Neural progenitor cell (in vitro differentiated cells): ENCODE measurements around the gene RNLS. TPM values are rescaled to one million over a fixed set of nuclear protein-coding genes. Genes with fewer than 3 reads are reported as not detected.

Experiments used
- DNase-seq: peaks from one replicate; pipeline ENCODE4 v3.0.0-alpha.2; 2016; ENCODE audit warnings: low spot score
- H2AFZ ChIP-seq: fragments of 200-600 bp; sonication (generic); replicated peaks from 2 replicates; pipeline ENCODE4 v1.6.1; 2016; ENCODE audit warnings: antibody characterized with exemption
- H3F3A ChIP-seq: fragments of 200-600 bp; sonication (generic); 2 replicates; pipeline ENCODE4 v1.6.1; 2016; ENCODE audit warnings: antibody characterized with exemption, low read depth
- H3K27ac ChIP-seq: fragments of 200-600 bp; sonication (generic); 2 replicates; pipeline ENCODE4 v1.5.1; 2016; ENCODE audit warnings: mild to moderate bottlenecking
- H3K27me3 ChIP-seq: fragments of 200-600 bp; sonication (generic); 2 replicates; pipeline ENCODE4 v1.6.1; 2016; ENCODE audit warnings: mild to moderate bottlenecking, moderate library complexity
- H3K36me3 ChIP-seq: fragments of 200-600 bp; sonication (generic); 2 replicates; pipeline ENCODE4 v1.5.1; 2016
- H3K4me1 ChIP-seq: fragments of 200-600 bp; sonication (generic); 2 replicates; pipeline ENCODE4 v1.6.1; 2016; ENCODE audit warnings: mixed run types
- H3K4me2 ChIP-seq: fragments of 200-600 bp; sonication (generic); 2 replicates; pipeline ENCODE4 v1.6.1; 2016
- H3K4me3 ChIP-seq: fragments of 200-600 bp; sonication (generic); 2 replicates; pipeline ENCODE4 v1.5.1; 2016
- H3K79me2 ChIP-seq: fragments of 200-600 bp; sonication (generic); 2 replicates; pipeline ENCODE4 v1.6.1; 2016; ENCODE audit warnings: low read depth
- H3K9ac ChIP-seq: fragments of 200-600 bp; sonication (generic); 2 replicates; pipeline ENCODE4 v1.6.1; 2016
- H3K9me3 ChIP-seq: fragments of 200-600 bp; sonication (generic); 2 replicates; pipeline ENCODE4 v1.5.1; 2016; ENCODE audit warnings: low read depth
- H4K20me1 ChIP-seq: fragments of 200-600 bp; sonication (generic); 2 replicates; pipeline ENCODE4 v1.6.1; 2016; ENCODE audit warnings: low read depth
- H3K27ac Mint-ChIP-seq: 3 replicates; pipeline ENCODE4 v1.8.0; 2021; ENCODE audit warnings: mixed read lengths
- H3K27me3 Mint-ChIP-seq: 2 replicates; pipeline ENCODE4 v1.8.0; 2022; ENCODE audit warnings: low read depth, mild to moderate bottlenecking, inconsistent platforms, moderate library complexity, mixed read lengths; ENCODE audit not compliant: insufficient read depth
- H3K36me3 Mint-ChIP-seq: 3 replicates; pipeline ENCODE4 v1.8.0; 2021; ENCODE audit warnings: mixed read lengths
- H3K4me1 Mint-ChIP-seq: 3 replicates; pipeline ENCODE4 v1.8.0; 2021; ENCODE audit warnings: mixed read lengths
- H3K4me3 Mint-ChIP-seq: 3 replicates; pipeline ENCODE4 v1.8.0; 2021; ENCODE audit warnings: mild to moderate bottlenecking, moderate library complexity, mixed read lengths
- H3K9me3 Mint-ChIP-seq: 3 replicates; pipeline ENCODE4 v1.8.0; 2020; ENCODE audit warnings: mixed read lengths
- CTCF ChIP-seq: fragments of 200-600 bp; sonication (generic); IDR thresholded peaks from 2 replicates; pipeline ENCODE4 v1.5.1; 2017; ENCODE audit warnings: antibody characterized with exemption, mild to moderate bottlenecking
- EZH2 ChIP-seq: fragments of 200-600 bp; sonication (generic); IDR thresholded peaks from 2 replicates; pipeline ENCODE4 v1.6.1; 2017; ENCODE audit warnings: antibody characterized with exemption, mild to moderate bottlenecking, moderate library complexity
- EZH2phosphoT487 ChIP-seq: fragments of 200-600 bp; sonication (generic); IDR thresholded peaks from 2 replicates; pipeline ENCODE4 v1.6.1; 2017; ENCODE audit warnings: antibody characterized with exemption
- total RNA-seq: library from RNA; depleted of rRNA; stranded (reverse); fragments of >200 nt; gene quantifications from 2 replicates; pipeline ENCODE4 v1.2.3, GENCODE V29; 2015; ENCODE audit warnings: low replicate concordance

RNLS gene
- total RNA-seq, 1 donor from 2014 or later, result 9.1 TPM

- Histone ChIP-seq H3K9me3 (no peaks in the 10 kb centered on the region), H3K9ac (no peak overlapping the region), H3K4me2 (no peak overlapping the region), H4K20me1 (no peaks in the 10 kb centered on the region), H3K27me3 (no peaks in the 10 kb centered on the region), H3K79me2 (no peaks in the 10 kb centered on the region), H2AFZ (no peak overlapping the region), H3K4me1 (peaks cover 32% of the 10 kb centered on the region), H3K36me3 (no peaks in the 10 kb centered on the region), H3K27ac (no peak overlapping the region), H3F3A (peaks cover 21% of the 10 kb centered on the region), H3K4me3 (no peak overlapping the region)
- H3K4me1 Mint-ChIP-seq, result peaks cover 19% of the 10 kb centered on the region
- H3K36me3 Mint-ChIP-seq, result no peaks in the 10 kb centered on the region
- H3K9me3 Mint-ChIP-seq, result peaks cover 5% of the 10 kb centered on the region
- H3K27ac Mint-ChIP-seq, result no peak overlapping the region
- TF ChIP-seq EZH2 (no peak), CTCF (no peak), EZH2phosphoT487 (no peak)
- H3K27me3 Mint-ChIP-seq, result peaks cover 2% of the 10 kb centered on the region
- DNase-seq, result no peak
- no peak overlapping the region for H3K4me3 Mint-ChIP-seq
Measured at GRCh38 chr10:88228130-88228529, 355.0 kb downstream of the RNLS start.

GRCh38 chr10:88227342-88228018 lies 355.6 kb downstream of the RNLS start:
- H3K27me3 ChIP-seq, result no peaks in the 10 kb centered on the region
- no peaks in the 10 kb centered on the region for H4K20me1 ChIP-seq
- Mint-ChIP-seq H3K27ac (no peak overlapping the region), H3K27me3 (peaks cover 2% of the 10 kb centered on the region), H3K9me3 (peaks cover 5% of the 10 kb centered on the region), H3K36me3 (no peaks in the 10 kb centered on the region), H3K4me3 (no peak overlapping the region), H3K4me1 (peaks cover 21% of the 10 kb centered on the region)
- no peaks in the 10 kb centered on the region for H3K36me3 ChIP-seq
- H3K9me3 ChIP-seq, result no peaks in the 10 kb centered on the region
- peaks cover 25% of the 10 kb centered on the region for H3K4me1 ChIP-seq
- peak overlapping the region; percentile 8 for H2AFZ ChIP-seq
- no peak overlapping the region for H3K9ac ChIP-seq
- H3K27ac ChIP-seq, result no peak overlapping the region
- no peaks in the 10 kb centered on the region for H3K79me2 ChIP-seq
- H3F3A ChIP-seq, result peaks cover 15% of the 10 kb centered on the region
- no peak for TF ChIP-seq CTCF
- TF ChIP-seq EZH2phosphoT487, result no peak
- no peak for TF ChIP-seq EZH2
- no peak overlapping the region for H3K4me3 ChIP-seq
- DNase-seq, result no peak
- no peak overlapping the region for H3K4me2 ChIP-seq

- Histone ChIP-seq H3K27me3 (no peaks in the 10 kb centered on the region), H3K4me3 (no peak overlapping the region), H3K36me3 (no peaks in the 10 kb centered on the region), H2AFZ (no peak overlapping the region), H3K79me2 (no peaks in the 10 kb centered on the region), H3K4me2 (no peak overlapping the region), H3F3A (peaks cover 13% of the 10 kb centered on the region), H4K20me1 (no peaks in the 10 kb centered on the region), H3K9me3 (no peaks in the 10 kb centered on the region), H3K27ac (no peak overlapping the region), H3K9ac (no peak overlapping the region), H3K4me1 (peaks cover 24% of the 10 kb centered on the region)
- TF ChIP-seq EZH2 (no peak), EZH2phosphoT487 (no peak), CTCF (no peak)
- Mint-ChIP-seq H3K27ac (no peak overlapping the region), H3K36me3 (no peaks in the 10 kb centered on the region), H3K4me1 (peaks cover 22% of the 10 kb centered on the region), H3K27me3 (no peaks in the 10 kb centered on the region), H3K4me3 (no peak overlapping the region), H3K9me3 (peaks cover 3% of the 10 kb centered on the region)
- no peak for DNase-seq
Measured at GRCh38 chr10:88226891-88227290, 356.2 kb downstream of the RNLS start.
